CD4-positive, alpha-beta memory T cell (primary cell): ENCODE data around the gene RBFOX2. TPM values are rescaled to one million over a fixed set of nuclear protein-coding genes. Genes with fewer than 3 reads are reported as not detected.
"Not testable (repeated sequence)": the region's sequence is repeated elsewhere in the genome, so short reads cannot be mapped to it uniquely, and the experiment has no call there.

Experiments used
- CTCF ChIA-PET: fragments of 350-600 bp; sonication (Branson Sonifier 250); formaldehyde crosslinking; loops from one replicate; lab custom pipeline; 2021; ENCODE audit warnings: inconsistent platforms; ENCODE audit not compliant: partially characterized antibody; lab: Charles Lee
- POLR2A ChIA-PET: fragments of 350-600 bp; sonication (Branson Sonifier 250); formaldehyde crosslinking; loops from one replicate; lab custom pipeline; 2021; ENCODE audit not compliant: partially characterized antibody; lab: Charles Lee
- DNase-seq, 5 donors: peaks; one replicate each; pipeline versions ENCODE4 v3.0.0 to v3.0.0-alpha.2; 2020 to 2022; ENCODE audit warnings: mixed read lengths in 1 of 5
- H3K27ac ChIP-seq: one replicate; pipeline ENCODE4 v1.7.0; 2013; ENCODE audit warnings: low read depth, low read length
- H3K27me3 ChIP-seq: 2 replicates; pipeline ENCODE4 v1.7.0; 2013; ENCODE audit warnings: mild to moderate bottlenecking, low read length, moderate library complexity; ENCODE audit not compliant: insufficient read depth
- H3K36me3 ChIP-seq: 2 replicates; pipeline ENCODE4 v1.7.0; 2013; ENCODE audit warnings: mild to moderate bottlenecking, low read length, moderate library complexity; ENCODE audit not compliant: insufficient read depth
- H3K4me1 ChIP-seq: 2 replicates; pipeline ENCODE4 v1.7.0; 2013; ENCODE audit warnings: mild to moderate bottlenecking, low read length, moderate library complexity; ENCODE audit not compliant: insufficient read depth
- H3K4me3 ChIP-seq, 2 donors: one replicate each; pipeline ENCODE4 v1.7.0; 2013; ENCODE audit warnings: low read length in 2 of 2, mild to moderate bottlenecking in 1 of 2
- H3K9me3 ChIP-seq, 2 donors: one replicate each; pipeline ENCODE4 v1.7.0; 2013; ENCODE audit warnings: low read length in 2 of 2, control low read depth in 1 of 2; ENCODE audit not compliant: control insufficient read depth in 1 of 2
- H3K27ac Mint-ChIP-seq, 7 donors: one replicate each; pipeline ENCODE4 v1.8.0; 2020 to 2021; ENCODE audit warnings: mixed read lengths in 7 of 7, mild to moderate bottlenecking in 6 of 7, inconsistent platforms in 3 of 7, moderate library complexity in 3 of 7
- H3K27me3 Mint-ChIP-seq, 2 donors: one replicate each; pipeline ENCODE4 v1.8.0; 2020 to 2021; ENCODE audit warnings: mixed read lengths in 2 of 2
- H3K36me3 Mint-ChIP-seq, 2 donors: one replicate each; pipeline ENCODE4 v1.8.0; 2020 to 2021; ENCODE audit warnings: mixed read lengths in 2 of 2, inconsistent platforms in 1 of 2, mild to moderate bottlenecking in 1 of 2
- H3K4me1 Mint-ChIP-seq, 4 donors: one replicate each; pipeline ENCODE4 v1.8.0; 2020 to 2021; ENCODE audit warnings: mixed read lengths in 4 of 4, mild to moderate bottlenecking in 1 of 4
- H3K4me3 Mint-ChIP-seq, 8 donors: one replicate each; pipeline ENCODE4 v1.8.0; 2020 to 2021; ENCODE audit warnings: mixed read lengths in 8 of 8, mild to moderate bottlenecking in 7 of 8, moderate library complexity in 6 of 8, inconsistent platforms in 3 of 8
- H3K9me3 Mint-ChIP-seq, 8 donors: one replicate each; pipeline ENCODE4 v1.8.0; 2020 to 2021; ENCODE audit warnings: mixed read lengths in 8 of 8, mild to moderate bottlenecking in 5 of 8, inconsistent platforms in 3 of 8, moderate library complexity in 1 of 8
- intact Hi-C: fragments of 100-400 bp; cut with micrococcal nuclease; formaldehyde crosslinking; loops from one replicate; pipeline ENCODE4 v1.15.1; 2023
- polyA plus RNA-seq, 2 donors: library from polyadenylated mRNA; unstranded; fragments of 300-500 nt; fragmentation: Illumina TruSeq; gene quantifications; one replicate each; pipeline ENCODE4 v1.2.3, GENCODE V29; 2021
- total RNA-seq, 2 experiments: library from RNA; stranded (reverse); gene quantifications; one replicate each; pipeline ENCODE4 v1.2.3, GENCODE V29; 2021

Gene RBFOX2
- total and polyA plus RNA-seq, 4 experiments from 2014 or later = 0.68 to 1.3 (median 1.0) TPM

GRCh38 chr22:35819421-35819820 lies 209.2 kb downstream of the RBFOX2 start:
- no peaks in the 10 kb centered on the region for H3K27me3 ChIP-seq
- H3K27ac ChIP-seq = no peak overlapping the region
- intact Hi-C loops = no loop called here
- Mint-ChIP-seq H3K36me3 (no peaks in the 10 kb centered on the region), H3K4me1 (peaks cover 0 to 4% (median 3%) of the 10 kb centered on the region in 4 donors), H3K9me3 (no peaks in the 10 kb centered on the region), H3K4me3 (no peak overlapping the region), H3K27me3 (peaks cover 3% of the 10 kb centered on the region in 2 donors), H3K27ac (no peak overlapping the region)
- no peak for DNase-seq
- no peaks in the 10 kb centered on the region for H3K36me3 ChIP-seq
- no peaks in the 10 kb centered on the region for H3K9me3 ChIP-seq
- no peaks in the 10 kb centered on the region for H3K4me1 ChIP-seq
- ChIA-PET POLR2A (no interaction called here), CTCF (interaction anchor here (1.0 kb wide), 1 partner anchor 236 kb away, joined by 3 read pairs; no protein-coding TSS in a partner anchor)
- no peak overlapping the region for H3K4me3 ChIP-seq

DNA sequence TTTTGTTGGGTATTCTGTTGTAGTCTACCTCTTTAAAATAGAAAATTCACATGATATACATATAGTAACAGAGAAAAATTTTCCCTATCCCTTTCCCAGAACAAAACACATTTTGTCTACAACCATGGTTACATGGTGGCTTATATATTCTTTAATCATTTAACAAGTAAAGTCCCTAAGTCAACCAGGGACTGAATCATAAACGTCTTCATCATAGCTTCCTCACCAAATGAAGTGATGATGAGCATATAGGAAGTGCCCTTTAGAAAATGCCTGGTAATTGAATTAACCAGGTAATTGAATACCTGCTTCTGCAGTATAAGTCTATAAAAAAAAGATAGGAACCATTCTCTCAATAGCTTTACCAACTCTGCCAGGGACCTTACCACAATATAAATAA lies 209.7 kb downstream of the RBFOX2 start:
- H3K27ac ChIP-seq = no peak overlapping the region
- POLR2A ChIA-PET = no interaction called here
- H3K36me3 Mint-ChIP-seq = no peaks in the 10 kb centered on the region
- H3K27me3 Mint-ChIP-seq = peaks cover 3% of the 10 kb centered on the region in 2 donors
- CTCF ChIA-PET = no interaction called here
- no peak overlapping the region for H3K4me3 ChIP-seq
- no peaks in the 10 kb centered on the region for H3K9me3 Mint-ChIP-seq
- no peaks in the 10 kb centered on the region for H3K27me3 ChIP-seq
- intact Hi-C loops = no loop called here
- no peaks in the 10 kb centered on the region for H3K36me3 ChIP-seq
- peaks cover 0 to 4% (median 3%) of the 10 kb centered on the region in 4 donors for H3K4me1 Mint-ChIP-seq
- H3K4me1 ChIP-seq = no peaks in the 10 kb centered on the region
- H3K9me3 ChIP-seq = no peaks in the 10 kb centered on the region
- no peak overlapping the region for H3K27ac Mint-ChIP-seq
- no peak overlapping the region for H3K4me3 Mint-ChIP-seq
- DNase-seq = no peak

GRCh38 chr22:35812600-35812999 lies 216.0 kb downstream of the RBFOX2 start:
- Mint-ChIP-seq H3K4me3 (no peak overlapping the region), H3K27me3 (peaks cover 1 to 3% of the 10 kb centered on the region in 2 donors), H3K27ac (no peak overlapping the region), H3K4me1 (no peaks in the 10 kb centered on the region), H3K36me3 (no peaks in the 10 kb centered on the region), H3K9me3 (peaks cover 0 to 9% (median 5%) of the 10 kb centered on the region in 8 donors)
- Histone ChIP-seq H3K36me3 (no peaks in the 10 kb centered on the region), H3K4me3 (no peak overlapping the region), H3K27me3 (no peaks in the 10 kb centered on the region), H3K27ac (no peak overlapping the region), H3K4me1 (no peaks in the 10 kb centered on the region), H3K9me3 (no peaks in the 10 kb centered on the region)
- no peak for DNase-seq
- CTCF ChIA-PET = no interaction called here
- intact Hi-C loops = no loop called here
- POLR2A ChIA-PET = no interaction called here

DNA sequence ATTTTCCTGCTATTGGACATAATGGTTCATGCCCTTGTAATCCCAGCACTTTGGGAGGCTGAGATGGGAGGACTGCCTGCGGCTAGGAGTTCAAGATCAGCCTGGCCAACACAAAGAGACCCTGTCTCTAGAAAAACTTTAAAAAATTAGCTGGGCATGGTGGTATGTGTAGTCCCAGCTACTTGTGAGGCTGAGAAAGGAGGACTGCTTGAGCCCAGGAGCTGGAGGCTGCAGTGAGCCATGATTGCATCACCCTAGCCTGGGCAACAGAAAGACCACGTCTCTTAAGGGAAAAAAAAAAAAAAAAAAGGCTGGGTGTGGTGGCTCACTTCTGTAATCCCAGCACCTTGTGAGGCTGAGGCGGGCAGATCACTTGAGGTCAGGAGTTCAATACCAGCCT lies 217.0 kb downstream of the RBFOX2 start:
- Mint-ChIP-seq H3K9me3 (peaks cover 0 to 9% (median 5%) of the 10 kb centered on the region in 8 donors), H3K36me3 (no peaks in the 10 kb centered on the region), H3K4me3 (no peak overlapping the region), H3K4me1 (no peaks in the 10 kb centered on the region), H3K27ac (no peak overlapping the region), H3K27me3 (peaks cover 1 to 3% of the 10 kb centered on the region in 2 donors)
- Histone ChIP-seq H3K27ac (no peak overlapping the region), H3K4me1 (no peaks in the 10 kb centered on the region), H3K36me3 (no peaks in the 10 kb centered on the region), H3K9me3 (no peaks in the 10 kb centered on the region), H3K4me3 (no peak overlapping the region), H3K27me3 (no peaks in the 10 kb centered on the region)
- intact Hi-C loops = no loop called here
- ChIA-PET CTCF (no interaction called here), POLR2A (no interaction called here)
- no peak for DNase-seq

DNA sequence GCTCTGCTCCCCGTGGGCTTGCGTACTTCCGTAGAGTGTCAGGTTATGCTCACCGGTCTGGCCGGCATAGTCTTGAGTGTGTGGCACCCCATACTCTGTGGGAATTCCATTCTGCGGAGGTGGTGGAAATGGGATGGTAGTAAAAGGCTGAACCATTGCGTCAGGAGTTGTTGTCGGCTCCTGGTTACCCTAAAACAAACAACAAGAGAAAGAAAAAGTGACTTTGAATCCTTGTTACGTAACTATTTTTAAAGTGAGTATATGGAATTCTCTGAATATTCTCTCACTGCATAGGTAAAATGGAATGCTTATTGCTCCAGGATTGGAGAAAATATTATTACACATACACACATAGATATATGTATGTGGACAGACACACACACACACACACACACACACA lies 218.8 kb downstream of the RBFOX2 start:
- H3K27me3 ChIP-seq = no peaks in the 10 kb centered on the region
- H3K27ac Mint-ChIP-seq = no peak overlapping the region
- H3K27ac ChIP-seq = no peak overlapping the region
- no peak overlapping the region for H3K4me3 Mint-ChIP-seq
- no peaks in the 10 kb centered on the region for H3K4me1 ChIP-seq
- peaks cover 2 to 3% of the 10 kb centered on the region in 2 donors for H3K27me3 Mint-ChIP-seq
- no peaks in the 10 kb centered on the region for H3K9me3 ChIP-seq
- no peak for DNase-seq
- ChIA-PET CTCF (no interaction called here), POLR2A (no interaction called here)
- H3K4me1 Mint-ChIP-seq = no peaks in the 10 kb centered on the region
- peaks cover 0 to 9% (median 5%) of the 10 kb centered on the region in 8 donors for H3K9me3 Mint-ChIP-seq
- intact Hi-C loops = no loop called here
- H3K36me3 ChIP-seq = no peaks in the 10 kb centered on the region
- no peak overlapping the region for H3K4me3 ChIP-seq
- H3K36me3 Mint-ChIP-seq = no peaks in the 10 kb centered on the region

DNA sequence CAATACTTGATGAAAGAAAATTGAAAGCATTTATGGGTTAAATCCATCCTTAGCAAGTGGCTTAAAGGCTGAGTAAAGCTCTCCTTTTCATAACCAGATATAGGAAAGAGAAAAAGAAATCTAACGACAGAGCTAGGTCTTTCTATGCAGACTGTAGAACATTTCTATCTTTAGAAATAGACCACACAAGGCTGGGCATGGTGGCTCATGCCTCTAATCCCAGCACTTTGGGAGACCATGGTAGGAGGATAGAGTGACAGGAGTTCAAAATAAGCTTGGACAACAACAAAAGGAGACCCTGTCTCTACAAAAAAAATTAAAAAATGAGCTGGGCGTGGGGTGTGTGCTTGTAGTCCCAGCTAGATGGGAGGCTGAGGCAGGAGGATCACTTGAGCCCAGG lies 220.2 kb downstream of the RBFOX2 start:
- H3K4me1 ChIP-seq = no peaks in the 10 kb centered on the region
- no peaks in the 10 kb centered on the region for H3K9me3 ChIP-seq
- Mint-ChIP-seq H3K27ac (no peak overlapping the region), H3K27me3 (peaks cover 2 to 3% of the 10 kb centered on the region in 2 donors), H3K4me1 (no peaks in the 10 kb centered on the region), H3K9me3 (peaks cover 0 to 14% (median 6%) of the 10 kb centered on the region in 8 donors), H3K36me3 (no peaks in the 10 kb centered on the region), H3K4me3 (no peak overlapping the region)
- CTCF ChIA-PET = no interaction called here
- intact Hi-C loops = no loop called here
- DNase-seq = no peak
- no peak overlapping the region for H3K27ac ChIP-seq
- POLR2A ChIA-PET = interaction anchor here (0.9 kb wide), 1 partner anchor 43 kb away, joined by 3 read pairs; no protein-coding TSS in a partner anchor
- no peaks in the 10 kb centered on the region for H3K36me3 ChIP-seq
- no peak overlapping the region for H3K4me3 ChIP-seq
- no peaks in the 10 kb centered on the region for H3K27me3 ChIP-seq

GRCh38 chr22:35806668-35807067 lies 222.0 kb downstream of the RBFOX2 start:
- H3K36me3 ChIP-seq, H3K27me3 ChIP-seq, DNase-seq, H3K4me3 Mint-ChIP-seq, H3K27ac Mint-ChIP-seq, POLR2A ChIA-PET, H3K27ac ChIP-seq, H3K36me3 Mint-ChIP-seq, H3K27me3 Mint-ChIP-seq, H3K4me1 ChIP-seq, CTCF ChIA-PET, H3K4me3 ChIP-seq, H3K4me1 Mint-ChIP-seq, intact Hi-C loops, H3K9me3 ChIP-seq, H3K9me3 Mint-ChIP-seq: not testable (repeated sequence)

DNA sequence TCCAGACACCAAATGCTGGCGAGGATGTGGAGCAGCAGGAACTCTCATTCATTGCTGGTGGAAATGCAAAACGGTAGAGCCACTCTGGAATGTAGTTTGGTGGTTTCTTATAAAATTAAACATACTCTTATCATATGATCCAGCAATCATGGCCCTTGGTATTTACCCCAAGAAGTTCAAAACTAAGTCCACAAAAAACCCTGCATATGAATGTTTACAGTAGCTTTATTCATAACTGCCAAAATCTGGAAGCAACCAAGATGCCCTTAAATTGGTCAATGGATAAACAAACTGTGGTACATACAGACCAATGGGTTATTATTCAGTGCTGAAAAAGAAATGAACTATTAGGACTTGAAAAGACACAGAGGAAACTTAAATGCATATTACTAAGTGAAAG lies 223.2 kb downstream of the RBFOX2 start:
- ChIA-PET POLR2A (no interaction called here), CTCF (no interaction called here)
- H3K27me3 ChIP-seq = no peaks in the 10 kb centered on the region
- intact Hi-C loops = no loop called here
- no peaks in the 10 kb centered on the region for H3K4me1 ChIP-seq
- no peaks in the 10 kb centered on the region for H3K9me3 ChIP-seq
- Mint-ChIP-seq H3K4me3 (no peak overlapping the region), H3K27ac (no peak overlapping the region), H3K9me3 (peaks cover 0 to 5% (median 0%) of the 10 kb centered on the region in 8 donors), H3K27me3 (peaks cover 2 to 4% of the 10 kb centered on the region in 2 donors), H3K4me1 (no peaks in the 10 kb centered on the region), H3K36me3 (no peaks in the 10 kb centered on the region)
- no peak overlapping the region for H3K27ac ChIP-seq
- no peak for DNase-seq
- no peaks in the 10 kb centered on the region for H3K36me3 ChIP-seq
- no peak overlapping the region for H3K4me3 ChIP-seq
